Subcutaneous abdominal adipose tissue (tissue), 5 donors: ENCODE data around the gene TRIM52.

Experiments
- H3K27ac ChIP-seq: one replicate; pipeline ENCODE4 v1.7.0; 2013; ENCODE audit warnings: low read depth, mild to moderate bottlenecking, inconsistent platforms, low read length, moderate library complexity
- H3K27me3 ChIP-seq, 5 donors: one replicate each; pipeline ENCODE4 v1.7.0; 2013; ENCODE audit warnings: low read length in 5 of 5, inconsistent platforms in 1 of 5; ENCODE audit not compliant: control insufficient read depth in 5 of 5, insufficient read depth in 4 of 5
- H3K36me3 ChIP-seq, 5 donors: one replicate each; pipeline ENCODE4 v1.7.0; 2013; ENCODE audit warnings: low read length in 5 of 5; ENCODE audit not compliant: control insufficient read depth in 5 of 5, insufficient read depth in 5 of 5
- H3K4me1 ChIP-seq, 5 donors: one replicate each; pipeline ENCODE4 v1.7.0; 2013; ENCODE audit warnings: low read length in 5 of 5, mild to moderate bottlenecking in 3 of 5, moderate library complexity in 1 of 5; ENCODE audit not compliant: control insufficient read depth in 5 of 5, insufficient read depth in 5 of 5
- H3K4me3 ChIP-seq, 5 donors: one replicate each; pipeline ENCODE4 v1.7.0; 2013; ENCODE audit warnings: low read length in 5 of 5, low read depth in 1 of 5
- H3K9ac ChIP-seq, 5 donors: one replicate each; pipeline ENCODE4 v1.7.0; 2013; ENCODE audit warnings: low read length in 5 of 5, mild to moderate bottlenecking in 4 of 5, moderate library complexity in 3 of 5
- H3K9me3 ChIP-seq, 5 donors: one replicate each; pipeline ENCODE4 v1.7.0; 2013; ENCODE audit warnings: low read length in 5 of 5; ENCODE audit not compliant: control insufficient read depth in 5 of 5
- donor health status: healthy.
- donor health status: healthy.
- donor health status: healthy.
- donor health status: healthy.
- donor health status: healthy.

The TRIM52 gene

DNA sequence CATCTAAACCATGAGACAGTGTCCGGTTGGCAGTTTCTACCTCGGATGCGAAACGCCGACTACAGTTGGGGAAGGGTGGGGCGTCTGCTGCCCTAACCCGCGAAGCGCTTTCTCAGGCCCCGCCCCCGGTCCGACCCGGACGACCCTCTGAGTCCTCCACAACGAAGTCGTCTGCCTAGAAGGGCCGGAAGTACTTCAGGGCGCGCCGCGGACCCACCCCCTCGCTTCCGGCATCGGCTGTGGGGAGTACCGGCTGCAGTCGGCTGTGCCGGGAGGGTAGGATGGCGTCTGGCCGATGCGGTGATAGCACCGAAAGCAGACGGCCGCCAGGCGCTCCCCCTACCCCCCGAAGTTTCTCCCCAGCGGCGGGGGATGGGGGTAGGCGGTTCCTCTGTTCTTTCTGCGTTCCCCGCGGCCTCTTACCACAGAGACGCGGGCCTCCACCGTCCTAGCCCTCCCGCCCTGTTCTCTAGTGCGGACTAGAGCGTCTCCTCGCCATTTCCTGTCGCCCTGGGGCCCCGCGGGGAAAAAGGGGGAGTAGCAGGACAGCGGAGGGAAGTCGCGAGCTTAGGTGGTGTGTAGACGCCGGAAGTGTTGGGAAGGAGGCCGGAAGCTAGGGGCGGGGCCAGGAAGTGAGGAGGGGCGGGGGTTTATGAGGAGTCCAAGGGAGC, 37.8 kb downstream of the TRIM52 start, which contains the start of gene TRIM41:
Gene TRIM41 (plus strand): TSS at position 224 of the 671 bp plus-strand sequence. CDS start 719 bp downstream, outside the sequence.
- Histone ChIP-seq H3K4me3 (peak within 1 kb of the TSS; percentile 64 to 88 (median 86)), H3K9ac (peak within 1 kb of the TSS in 4 of 5 donors; percentile 67 to 92 (median 82)), H3K36me3 (peaks cover 0 to 5% (median 3%) of the 10 kb centered on the region in 5 donors), H3K27ac (peak within 1 kb of the TSS; percentile 92), H3K4me1 (peaks cover 9 to 40% (median 26%) of the 10 kb centered on the region in 5 donors), H3K9me3 (no peaks in the 10 kb centered on the region), H3K27me3 (no peaks in the 10 kb centered on the region)

DNA sequence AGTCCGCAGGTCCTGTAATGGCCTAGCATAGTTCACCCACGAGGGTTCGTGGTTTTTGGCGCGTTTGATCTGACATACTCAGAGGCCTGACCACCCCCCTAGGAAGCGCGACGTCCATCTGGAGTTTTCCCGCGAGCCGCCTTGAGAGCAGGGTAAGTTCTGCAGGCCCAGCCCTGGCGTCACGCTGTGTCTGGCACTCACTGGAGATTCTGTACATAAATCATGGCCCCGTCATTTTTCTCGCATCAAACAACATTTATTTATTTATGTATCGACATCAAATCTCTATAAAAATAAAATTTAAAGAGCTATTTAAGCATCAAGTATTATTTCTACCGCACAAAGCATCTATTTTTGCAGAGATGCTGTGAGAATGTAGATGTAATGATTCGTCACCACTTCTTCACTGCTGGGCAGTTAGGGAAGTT, 38.3 kb downstream of the TRIM52 start:
- no peaks in the 10 kb centered on the region for H3K27me3 ChIP-seq
- peaks cover 12 to 43% (median 30%) of the 10 kb centered on the region in 5 donors for H3K4me1 ChIP-seq
- no peaks in the 10 kb centered on the region for H3K9me3 ChIP-seq
- peak overlapping the region; percentile 64 to 86 (median 86) for H3K4me3 ChIP-seq
- H3K9ac ChIP-seq = peak overlapping the region in 4 of 5 donors; percentile 53 to 92 (median 82)
- H3K27ac ChIP-seq = peak overlapping the region; percentile 92
- H3K36me3 ChIP-seq = peaks cover 0 to 3% (median 3%) of the 10 kb centered on the region in 5 donors

DNA sequence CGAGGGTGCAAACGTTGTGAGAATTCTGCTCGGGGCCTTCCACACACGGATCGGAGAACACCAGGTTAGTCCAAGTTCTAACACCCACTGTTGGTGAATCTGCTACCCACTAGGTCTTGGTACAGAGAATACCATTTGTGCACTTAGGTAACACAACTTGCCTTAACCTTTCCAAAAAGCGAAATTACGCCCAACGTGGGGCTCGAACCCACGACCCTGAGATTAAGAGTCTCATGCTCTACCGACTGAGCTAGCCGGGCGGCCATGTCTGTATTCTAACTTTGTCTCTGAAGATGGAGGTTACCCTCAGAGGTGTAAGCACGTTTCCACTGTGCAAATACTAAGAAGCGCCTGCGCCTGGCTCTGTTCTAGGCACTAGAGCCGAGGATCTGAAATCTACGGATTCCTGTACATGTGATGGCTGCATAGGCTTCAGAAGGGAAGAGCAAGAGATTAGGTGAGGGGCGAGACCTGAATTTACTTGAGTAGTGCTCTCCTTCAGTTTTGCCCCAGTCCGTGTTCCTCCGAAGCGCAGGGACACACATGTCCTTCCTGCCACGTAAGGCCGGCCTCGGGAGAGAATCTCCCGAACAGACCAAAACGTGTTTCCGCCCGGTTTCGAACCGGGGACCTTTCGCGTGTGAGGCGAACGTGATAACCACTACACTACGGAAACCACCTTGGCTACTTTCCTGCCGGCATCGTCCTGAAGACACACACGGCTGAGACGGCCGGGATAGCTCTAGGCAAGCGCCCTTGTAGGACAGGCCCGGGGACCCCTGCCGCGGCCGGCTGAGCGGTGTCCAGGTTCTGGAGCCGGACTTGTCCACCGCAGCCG, 38.9 kb downstream of the TRIM52 start:
- H3K36me3 ChIP-seq = peaks cover 0 to 2% (median 0%) of the 10 kb centered on the region in 5 donors
- H3K27me3 ChIP-seq = no peaks in the 10 kb centered on the region
- H3K4me3 ChIP-seq = peak overlapping the region; percentile 64 to 86 (median 86)
- H3K9me3 ChIP-seq = no peaks in the 10 kb centered on the region
- H3K9ac ChIP-seq = peak overlapping the region in 4 of 5 donors; percentile 53 to 92 (median 82)
- peak overlapping the region; percentile 92 for H3K27ac ChIP-seq
- peaks cover 12 to 50% (median 36%) of the 10 kb centered on the region in 5 donors for H3K4me1 ChIP-seq

DNA sequence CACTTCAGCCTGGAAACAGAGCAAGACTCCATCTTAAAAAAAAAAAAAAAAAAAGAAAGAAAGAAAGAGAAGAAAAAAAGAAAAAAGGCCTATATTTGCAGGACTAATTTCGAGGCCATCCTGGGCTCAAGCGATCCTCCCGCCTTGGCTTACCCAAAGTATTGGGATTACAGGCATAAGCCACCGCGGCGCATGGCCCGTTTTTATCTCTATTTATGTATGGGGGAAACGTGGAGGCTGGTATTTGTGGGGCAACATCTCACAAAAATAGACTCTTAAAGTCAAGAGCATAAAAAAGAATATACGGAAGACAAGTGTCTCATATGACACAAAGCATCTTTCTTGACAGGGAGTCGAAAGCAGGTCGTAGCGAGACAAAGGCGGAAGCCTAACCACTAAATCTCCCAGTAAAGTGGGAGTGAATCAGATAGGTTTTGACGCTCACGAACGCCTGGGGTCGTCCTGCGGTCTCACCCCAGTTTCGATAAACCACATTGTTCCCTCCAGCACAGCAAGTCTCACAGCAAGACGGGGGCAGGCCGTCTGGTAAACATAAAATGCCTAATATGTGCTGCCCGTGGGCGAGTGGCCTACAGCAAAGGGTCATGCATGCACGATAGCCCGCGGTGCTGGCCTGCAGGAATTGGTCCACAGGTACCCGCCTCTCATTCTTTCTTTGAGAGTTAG, 39.7 kb downstream of the TRIM52 start:
- peak overlapping the region; percentile 92 for H3K27ac ChIP-seq
- peaks cover 12 to 56% (median 43%) of the 10 kb centered on the region in 5 donors for H3K4me1 ChIP-seq

DNA sequence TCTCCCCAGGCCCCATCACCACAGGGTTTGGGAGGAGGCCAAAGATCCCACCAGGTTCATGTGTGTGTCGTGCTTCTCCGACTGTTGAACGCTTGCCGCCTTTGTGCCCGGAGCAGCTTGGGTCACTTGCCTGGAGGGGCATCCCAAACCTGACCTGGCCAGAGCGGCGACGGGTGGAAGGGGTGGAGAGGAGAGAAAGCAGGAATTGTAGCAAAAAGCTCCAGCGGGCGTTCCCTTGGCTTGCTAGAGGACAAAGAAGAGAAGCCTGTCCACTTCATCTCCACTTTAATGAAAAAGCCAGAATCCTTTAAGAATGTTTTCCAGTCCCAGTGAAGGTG, 40.8 kb downstream of the TRIM52 start:
- no peak overlapping the region for H3K9ac ChIP-seq
- no peak overlapping the region for H3K4me3 ChIP-seq
- no peaks in the 10 kb centered on the region for H3K27me3 ChIP-seq
- H3K9me3 ChIP-seq = no peaks in the 10 kb centered on the region
- no peaks in the 10 kb centered on the region for H3K36me3 ChIP-seq
- peaks cover 12 to 56% (median 47%) of the 10 kb centered on the region in 5 donors for H3K4me1 ChIP-seq
- no peak overlapping the region for H3K27ac ChIP-seq

More for the DNA sequence above, 39.7 kb downstream of the TRIM52 start:
- no peaks in the 10 kb centered on the region for H3K27me3 ChIP-seq
- no peaks in the 10 kb centered on the region for H3K36me3 ChIP-seq
- H3K9ac ChIP-seq = no peak overlapping the region
- peak overlapping the region in 2 of 5 donors; percentile 74 to 86 for H3K4me3 ChIP-seq
- no peaks in the 10 kb centered on the region for H3K9me3 ChIP-seq

DNA sequence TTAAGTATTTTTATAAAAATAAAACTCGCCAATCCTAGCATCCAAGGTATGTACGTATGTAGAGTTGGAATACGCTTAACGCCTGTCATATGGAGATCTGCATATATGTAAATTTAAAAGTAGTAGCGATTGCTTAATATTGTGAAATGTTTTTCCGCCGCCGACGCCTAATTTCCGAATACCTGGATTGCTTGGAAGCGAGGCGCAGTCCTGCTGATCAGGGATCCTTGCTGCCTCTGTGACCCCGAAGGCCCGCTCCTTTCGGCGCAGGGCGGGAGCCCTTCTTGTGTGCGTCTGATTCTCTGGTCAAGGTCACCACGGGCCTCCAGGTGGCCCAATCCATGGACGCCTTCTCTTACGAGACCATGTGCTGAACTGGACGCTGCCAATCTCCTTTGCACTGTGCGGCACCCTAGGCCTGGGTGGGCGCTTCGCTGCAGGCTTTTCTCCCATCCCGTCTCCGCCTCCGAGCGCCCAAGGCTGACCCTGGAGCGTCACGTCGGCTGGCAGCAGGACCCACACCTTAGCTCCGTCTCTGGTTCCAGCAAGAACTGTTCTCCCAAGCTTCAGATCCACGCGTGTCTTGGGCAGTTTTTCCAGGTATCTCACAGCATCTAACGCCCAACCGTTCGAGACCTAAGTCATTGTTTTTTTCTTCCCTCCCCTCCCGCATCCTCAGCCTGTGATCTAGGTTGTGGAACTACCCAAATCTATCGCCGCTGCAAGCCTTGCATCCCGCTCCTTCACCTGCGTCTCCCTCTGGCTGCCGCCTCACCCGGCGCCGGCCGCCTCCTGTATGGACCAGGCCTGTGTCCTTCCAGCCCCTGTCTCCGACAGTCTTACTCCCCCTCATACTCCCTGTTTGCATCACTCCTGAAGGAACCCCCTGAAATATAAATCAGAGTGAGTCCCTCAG, 41.4 kb downstream of the TRIM52 start:
- H3K9ac ChIP-seq = no peak overlapping the region
- no peak overlapping the region for H3K27ac ChIP-seq
- H3K27me3 ChIP-seq = no peaks in the 10 kb centered on the region
- no peaks in the 10 kb centered on the region for H3K36me3 ChIP-seq
- H3K4me1 ChIP-seq = peaks cover 12 to 50% (median 40%) of the 10 kb centered on the region in 5 donors
- H3K9me3 ChIP-seq = no peaks in the 10 kb centered on the region
- H3K4me3 ChIP-seq = no peak overlapping the region

DNA sequence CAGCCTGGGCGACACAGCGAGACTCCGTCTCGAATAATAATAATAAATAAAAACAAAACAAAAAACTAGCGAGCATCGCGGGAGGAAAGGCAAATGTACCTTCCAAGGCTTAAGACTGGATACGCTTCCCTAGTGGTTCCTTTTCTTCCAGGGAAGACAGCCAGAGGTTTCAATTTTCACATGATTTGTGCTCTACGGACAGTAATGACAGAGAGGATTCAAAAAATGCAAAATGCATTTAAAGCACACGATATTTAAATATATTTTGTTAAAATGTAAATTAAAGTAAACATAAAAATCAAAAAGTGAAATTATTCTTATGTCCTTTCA, 42.2 kb downstream of the TRIM52 start:
- no peak overlapping the region for H3K9ac ChIP-seq
- no peaks in the 10 kb centered on the region for H3K9me3 ChIP-seq
- no peaks in the 10 kb centered on the region for H3K36me3 ChIP-seq
- H3K4me3 ChIP-seq = peak overlapping the region in 4 of 5 donors; percentile 57 to 70 (median 66)
- peaks cover 12 to 42% (median 33%) of the 10 kb centered on the region in 5 donors for H3K4me1 ChIP-seq
- H3K27me3 ChIP-seq = no peaks in the 10 kb centered on the region
- no peak overlapping the region for H3K27ac ChIP-seq

DNA sequence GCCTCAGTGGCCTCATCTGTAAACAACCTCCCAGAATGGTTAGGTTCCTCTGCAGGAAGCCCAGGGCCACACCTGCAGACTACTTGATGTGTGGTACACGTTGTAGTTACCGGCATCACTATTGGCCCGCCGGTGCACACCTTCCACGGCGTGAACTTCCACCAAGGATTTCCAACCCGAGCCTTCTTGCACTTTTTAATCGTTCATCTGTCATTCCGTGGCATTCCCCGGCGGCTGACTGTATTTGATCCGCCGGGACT, 43.2 kb downstream of the TRIM52 start:
- H3K36me3 ChIP-seq = no peaks in the 10 kb centered on the region
- peak overlapping the region; percentile 62 for H3K27ac ChIP-seq
- H3K9ac ChIP-seq = peak overlapping the region in 3 of 5 donors; percentile 0 to 64 (median 25)
- H3K27me3 ChIP-seq = no peaks in the 10 kb centered on the region
- H3K9me3 ChIP-seq = no peaks in the 10 kb centered on the region
- H3K4me3 ChIP-seq = peak overlapping the region; percentile 65 to 92 (median 70)
- peaks cover 9 to 38% (median 30%) of the 10 kb centered on the region in 5 donors for H3K4me1 ChIP-seq

DNA sequence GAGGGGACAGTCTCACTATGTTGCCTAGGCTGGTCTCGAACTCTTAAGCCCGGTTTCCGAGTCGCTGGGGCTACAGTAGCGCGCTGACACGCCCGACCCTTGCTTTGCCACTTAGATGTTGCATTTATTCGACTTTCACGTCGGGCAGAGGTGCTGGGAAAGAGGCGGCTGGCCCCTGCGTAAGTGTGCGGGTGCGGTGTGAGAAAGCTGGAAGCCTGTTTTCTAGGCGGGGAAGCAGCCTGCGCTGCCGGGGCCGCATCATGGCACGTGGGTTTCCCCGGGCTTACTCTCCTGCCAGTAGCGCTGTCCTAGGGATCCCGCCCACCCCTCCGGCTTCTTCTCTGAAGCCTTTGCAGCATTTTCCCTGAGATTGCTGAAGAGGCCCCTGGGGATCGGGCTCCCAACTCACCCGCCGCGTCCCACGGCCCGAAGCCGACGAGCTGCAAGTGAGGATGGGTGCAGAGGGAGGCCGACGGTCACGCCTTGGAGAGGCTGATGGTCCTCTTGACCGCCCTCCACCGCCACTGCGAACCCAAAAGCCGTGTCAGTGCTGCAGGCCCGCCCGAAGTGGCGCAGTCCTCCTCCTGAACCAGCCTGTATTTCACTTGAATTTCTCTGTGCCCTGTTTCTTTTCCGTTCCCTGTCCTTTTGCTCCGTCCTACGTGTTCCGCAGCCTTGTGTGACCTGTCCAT, 43.7 kb downstream of the TRIM52 start:
- peak overlapping the region in 3 of 5 donors; percentile 0 to 64 (median 25) for H3K9ac ChIP-seq
- no peaks in the 10 kb centered on the region for H3K27me3 ChIP-seq
- no peaks in the 10 kb centered on the region for H3K9me3 ChIP-seq
- peak overlapping the region; percentile 65 to 92 (median 70) for H3K4me3 ChIP-seq
- H3K36me3 ChIP-seq = no peaks in the 10 kb centered on the region
- peaks cover 8 to 34% (median 27%) of the 10 kb centered on the region in 5 donors for H3K4me1 ChIP-seq
- peak overlapping the region; percentile 62 for H3K27ac ChIP-seq
